HG02885 (cell line): Measurements from ENCODE around the gene DDX3X.
A peak's percentile ranks its signal among the peaks of the same experiment; 100 is the strongest.
"Not testable (repeated sequence)": the region's sequence is repeated elsewhere in the genome, so short reads cannot be mapped to it uniquely, and the experiment has no call there.

Experiments used
- ATAC-seq: cut with Tn5 transposase; IDR thresholded peaks from one replicate; pipeline ENCODE4 v1.9.1; 2021; ENCODE audit warnings: mild to moderate bottlenecking; ENCODE audit not compliant: unreplicated experiment, poor library complexity

DDX3X gene

GRCh38 chrX:41333744-41334362 lies at the start of gene DDX3X:
DDX3X (plus strand) TSS chrX:41334162; CDS start chrX:41334253, 91 bp downstream.
- ATAC-seq: peak; percentile 56

GRCh38 chrX:41285928-41286327 lies 48.0 kb upstream of the DDX3X start:
- not testable (repeated sequence) for ATAC-seq

GRCh38 chrX:41288641-41289040 lies 45.3 kb upstream of the DDX3X start:
- ATAC-seq: no peak

GRCh38 chrX:41289095-41289494 lies 44.9 kb upstream of the DDX3X start:
- no peak for ATAC-seq

GRCh38 chrX:41291309-41291708 lies 42.7 kb upstream of the DDX3X start:
- no peak for ATAC-seq

- ATAC-seq: no peak
Measured at GRCh38 chrX:41293269-41293668, 40.7 kb upstream of the DDX3X start.

GRCh38 chrX:41300758-41301437 lies 33.1 kb upstream of the DDX3X start:
- ATAC-seq: no peak

GRCh38 chrX:41301438-41301824 lies 32.5 kb upstream of the DDX3X start:
- ATAC-seq: no peak

GRCh38 chrX:41302370-41302769 lies 31.6 kb upstream of the DDX3X start:
- ATAC-seq: no peak

- ATAC-seq: no peak
Measured at GRCh38 chrX:41303013-41303412, 30.9 kb upstream of the DDX3X start.

- ATAC-seq: no peak
Measured at GRCh38 chrX:41304178-41304577, 29.8 kb upstream of the DDX3X start.

GRCh38 chrX:41308884-41309647 lies 24.9 kb upstream of the DDX3X start:
- no peak for ATAC-seq

- ATAC-seq: no peak
Measured at GRCh38 chrX:41312786-41313185, 21.2 kb upstream of the DDX3X start.

- no peak for ATAC-seq
Measured at GRCh38 chrX:41313419-41313818, 20.5 kb upstream of the DDX3X start.

- ATAC-seq: no peak
Measured at GRCh38 chrX:41314204-41314603, 19.8 kb upstream of the DDX3X start.

- no peak for ATAC-seq
Measured at GRCh38 chrX:41314881-41315280, 19.1 kb upstream of the DDX3X start.

- not testable (repeated sequence) for ATAC-seq
Measured at GRCh38 chrX:41316266-41316665, 17.7 kb upstream of the DDX3X start.

GRCh38 chrX:41317477-41318208 lies 16.3 kb upstream of the DDX3X start:
- no peak for ATAC-seq

GRCh38 chrX:41320393-41320792 lies 13.6 kb upstream of the DDX3X start:
- no peak for ATAC-seq

- no peak for ATAC-seq
Measured at GRCh38 chrX:41322821-41323603, 10.9 kb upstream of the DDX3X start.
